Right renal cortex interstitium (tissue), 3 donors: Measurements from ENCODE around the gene POLRMT. TPM values are rescaled to one million over a fixed set of nuclear protein-coding genes. Genes with fewer than 3 reads are reported as not detected.
"Not testable (repeated sequence)": the region's sequence is repeated elsewhere in the genome, so short reads cannot be mapped to it uniquely, and the experiment has no call there.

Experiments used
- DNase-seq, 3 donors: peaks; one replicate each; pipeline ENCODE4 v3.0.0-alpha.2; 2013; ENCODE audit warnings: low read depth in 3 of 3, low spot score in 2 of 3
- polyA plus RNA-seq, 3 donors: library from polyadenylated mRNA; unstranded; fragments of 120-200 nt; gene quantifications; one replicate each; pipeline ENCODE4 v1.2.1, GENCODE V29; 2013; ENCODE audit not compliant: insufficient read length in 3 of 3

The POLRMT gene
- polyA plus RNA-seq, 3 donors: 55.5 to 58.1 (median 56.1) TPM

DNA sequence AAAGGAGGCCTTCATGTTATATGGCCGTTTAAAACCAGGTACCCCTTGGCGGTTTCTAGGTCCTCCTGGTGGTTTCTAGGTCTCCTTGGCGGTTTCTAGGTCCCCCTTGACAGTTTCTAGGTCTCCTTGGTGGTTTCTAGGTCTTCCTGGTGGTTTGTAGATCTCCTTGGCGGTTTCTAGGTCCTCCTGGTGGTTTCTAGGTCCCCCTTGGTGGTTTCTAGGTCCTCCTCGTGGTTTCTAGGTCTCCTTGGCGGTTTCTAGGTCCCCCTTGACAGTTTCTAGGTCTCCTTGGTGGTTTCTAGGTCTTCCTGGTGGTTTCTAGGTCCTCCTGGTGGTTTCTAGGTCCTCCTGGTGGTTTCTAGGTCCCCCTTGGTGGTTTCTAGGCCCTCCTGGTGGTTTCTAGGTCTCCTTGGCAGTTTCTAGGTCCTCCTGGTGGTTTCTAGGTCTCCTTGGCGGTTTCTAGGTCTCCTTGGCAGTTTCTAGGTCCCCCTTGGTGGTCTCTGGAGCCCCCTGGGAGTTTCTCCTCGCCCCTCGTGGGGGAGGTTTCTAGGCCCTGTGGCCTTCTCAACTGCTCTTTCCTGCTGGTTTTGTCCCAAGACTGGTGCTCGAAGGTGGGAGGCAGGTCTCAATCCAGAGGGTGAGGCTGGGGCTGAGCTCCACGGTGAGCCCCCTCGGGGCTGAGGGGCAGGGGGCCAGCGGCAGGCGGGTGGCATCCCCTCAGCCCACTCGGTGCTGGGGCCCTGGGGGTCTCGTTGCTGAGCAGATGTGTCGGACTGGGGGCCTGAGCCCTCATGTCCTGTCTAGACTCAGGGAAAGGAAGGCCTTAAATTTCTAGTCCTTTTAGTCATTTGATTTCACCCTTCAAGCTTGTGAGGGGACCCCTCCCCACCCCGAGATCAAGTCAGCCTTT lies 35.7 kb downstream of the POLRMT start:
- no peak for DNase-seq

DNA sequence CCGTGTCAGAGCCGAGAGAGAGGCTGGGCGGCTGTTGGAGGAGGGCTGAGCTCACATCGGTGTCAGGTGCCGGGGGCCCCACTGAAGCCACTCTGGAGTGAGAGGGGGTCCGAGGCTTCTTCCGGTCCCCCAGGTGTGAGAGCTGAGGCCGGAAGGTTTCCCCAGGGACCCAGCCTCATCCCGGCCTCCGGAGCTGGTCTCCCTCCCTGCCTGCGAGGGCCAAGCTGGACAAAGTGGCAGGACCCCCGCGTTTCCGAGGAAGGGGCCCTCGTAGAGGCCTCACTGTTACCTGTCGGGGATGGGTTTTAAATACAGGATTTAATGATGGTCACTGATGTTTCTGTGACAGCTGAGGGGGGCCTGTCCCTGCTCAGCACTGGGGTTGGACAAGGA lies 37.1 kb downstream of the POLRMT start:
- no peak for DNase-seq

DNA sequence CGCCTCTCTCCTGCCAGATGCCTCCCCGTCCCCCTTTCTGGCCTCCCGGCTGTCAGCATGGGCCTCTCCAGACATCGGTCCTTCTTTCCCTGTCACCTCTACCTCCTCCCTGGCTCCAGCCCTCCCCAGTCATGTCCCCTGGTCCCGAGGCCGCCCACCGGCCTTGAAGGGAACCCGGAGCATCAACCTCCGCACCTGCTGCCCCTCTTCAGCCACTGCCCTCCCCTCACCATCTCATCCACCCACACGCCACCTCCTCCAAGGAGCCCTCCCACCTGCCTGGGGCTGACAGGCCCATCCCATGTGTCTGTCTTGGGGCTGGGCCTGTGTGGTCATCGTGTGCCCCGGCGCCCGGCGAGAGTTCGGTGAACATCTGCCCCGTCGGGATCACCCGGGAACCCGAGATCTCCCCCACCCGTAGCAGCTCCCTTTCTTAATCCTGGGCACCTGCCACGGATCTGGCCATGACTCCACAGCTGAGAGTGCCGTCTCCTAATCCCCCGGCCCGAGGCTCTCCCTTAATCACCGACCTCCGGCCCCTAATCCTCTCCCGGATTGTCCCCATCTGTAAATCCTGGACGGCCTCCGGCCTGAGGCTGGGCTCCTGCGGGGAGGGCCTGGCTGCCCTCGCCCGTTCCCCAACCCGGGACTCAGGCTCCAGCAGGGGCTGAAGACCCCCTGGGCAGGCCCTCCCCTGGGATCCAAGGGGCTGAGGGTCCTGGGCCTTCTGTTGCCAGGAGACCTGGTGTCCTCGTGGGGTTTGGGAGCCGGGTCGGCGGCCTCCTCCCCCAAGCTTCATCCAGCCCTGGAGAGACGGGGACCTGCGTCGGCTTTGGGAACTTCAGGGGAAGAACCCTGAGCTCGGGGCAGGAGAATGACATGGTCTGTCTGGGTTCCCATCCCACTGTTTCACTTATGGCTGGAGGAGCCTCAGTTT lies 37.7 kb downstream of the POLRMT start:
- DNase-seq: no peak

DNA sequence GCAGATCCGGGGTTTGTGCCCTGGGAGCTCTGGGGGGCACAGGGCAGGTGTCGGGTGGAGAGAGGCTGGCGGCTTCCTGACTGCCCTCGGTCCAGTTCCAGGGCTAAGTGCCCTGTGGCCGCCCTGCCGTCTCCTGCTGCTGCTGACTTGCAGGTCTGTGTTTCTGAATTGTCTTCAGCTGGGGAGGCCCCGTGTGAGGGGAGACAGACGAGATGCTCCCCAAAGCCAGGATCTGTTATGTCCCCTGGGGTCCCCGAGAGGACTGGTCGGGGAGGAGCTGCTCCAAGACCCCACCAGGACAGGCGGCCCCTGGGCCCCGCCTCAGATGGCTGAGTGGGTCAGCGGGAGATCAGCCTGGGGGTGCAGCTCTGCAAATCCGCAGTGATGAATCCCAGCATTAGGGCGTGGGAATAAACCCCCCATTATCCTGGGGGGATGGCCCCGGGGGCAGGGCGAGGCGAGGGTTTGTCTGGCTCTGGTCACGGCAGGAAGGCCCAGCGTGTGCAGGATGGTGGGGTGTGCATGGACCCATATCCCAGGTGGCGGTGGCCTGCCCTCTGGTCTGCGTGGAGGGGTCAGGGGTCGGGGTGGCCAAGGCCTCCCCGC lies 39.0 kb downstream of the POLRMT start:
- DNase-seq: no peak

DNA sequence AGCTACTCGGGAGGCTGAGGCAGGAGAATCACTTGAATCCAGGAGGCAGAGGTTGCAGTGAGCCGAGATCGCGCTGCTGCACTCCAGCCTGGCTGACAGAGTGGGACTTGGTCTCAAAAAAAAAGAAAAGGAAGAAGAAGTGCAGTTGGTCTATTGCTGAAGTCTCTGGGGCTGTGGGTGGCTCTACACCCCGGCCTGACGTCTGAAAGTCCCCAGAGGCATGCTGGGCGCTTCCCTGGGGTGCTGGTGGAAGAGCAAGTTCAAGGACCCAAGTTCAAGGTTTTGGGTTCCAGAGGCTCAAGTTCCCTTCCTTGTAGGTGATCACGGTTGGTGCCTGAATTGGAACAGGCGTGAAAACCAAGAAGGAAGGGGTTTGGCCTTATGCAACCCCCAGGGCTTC lies 39.8 kb downstream of the POLRMT start:
- no peak for DNase-seq

DNA sequence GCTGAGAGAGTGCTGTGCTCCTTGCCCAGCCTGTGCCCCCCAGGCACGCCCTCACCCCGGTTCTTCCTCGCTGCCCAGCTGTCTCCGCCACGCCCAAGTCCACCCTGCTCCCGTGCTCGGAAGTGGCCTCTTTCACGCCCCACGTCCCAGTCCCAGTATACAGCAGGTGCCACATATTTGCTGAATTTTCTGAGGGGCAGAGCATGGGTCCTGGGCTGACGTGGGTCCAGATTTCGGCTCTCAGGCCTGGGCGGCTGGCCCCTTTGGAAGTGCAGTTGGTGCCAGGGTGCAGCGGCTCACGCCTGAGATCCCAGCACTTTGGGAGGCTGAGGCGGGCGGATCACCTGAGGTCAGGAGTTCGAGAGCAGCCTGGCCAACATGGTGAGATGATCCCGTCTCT lies 40.3 kb downstream of the POLRMT start:
- no peak for DNase-seq

DNA sequence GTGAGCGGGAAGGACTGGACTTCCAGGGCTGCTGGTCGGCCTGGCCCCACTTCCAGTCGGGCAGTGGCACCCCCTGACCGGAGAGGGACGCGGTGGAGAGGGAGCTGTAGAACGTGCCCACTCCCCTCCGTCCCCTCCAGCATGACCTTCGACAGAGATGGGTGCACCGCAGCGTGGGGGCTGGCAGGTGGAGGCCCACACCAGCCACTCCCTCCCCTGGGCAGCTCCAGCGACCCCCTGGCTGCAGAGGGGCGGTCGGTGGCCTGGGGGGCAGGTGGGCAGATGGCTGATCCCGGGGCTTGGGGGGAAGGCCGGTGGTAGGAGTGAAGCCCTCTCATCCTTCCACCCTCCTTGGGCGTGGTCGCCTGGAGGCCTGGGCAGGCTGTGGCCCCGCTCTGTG lies 41.2 kb downstream of the POLRMT start:
- no peak for DNase-seq

DNA sequence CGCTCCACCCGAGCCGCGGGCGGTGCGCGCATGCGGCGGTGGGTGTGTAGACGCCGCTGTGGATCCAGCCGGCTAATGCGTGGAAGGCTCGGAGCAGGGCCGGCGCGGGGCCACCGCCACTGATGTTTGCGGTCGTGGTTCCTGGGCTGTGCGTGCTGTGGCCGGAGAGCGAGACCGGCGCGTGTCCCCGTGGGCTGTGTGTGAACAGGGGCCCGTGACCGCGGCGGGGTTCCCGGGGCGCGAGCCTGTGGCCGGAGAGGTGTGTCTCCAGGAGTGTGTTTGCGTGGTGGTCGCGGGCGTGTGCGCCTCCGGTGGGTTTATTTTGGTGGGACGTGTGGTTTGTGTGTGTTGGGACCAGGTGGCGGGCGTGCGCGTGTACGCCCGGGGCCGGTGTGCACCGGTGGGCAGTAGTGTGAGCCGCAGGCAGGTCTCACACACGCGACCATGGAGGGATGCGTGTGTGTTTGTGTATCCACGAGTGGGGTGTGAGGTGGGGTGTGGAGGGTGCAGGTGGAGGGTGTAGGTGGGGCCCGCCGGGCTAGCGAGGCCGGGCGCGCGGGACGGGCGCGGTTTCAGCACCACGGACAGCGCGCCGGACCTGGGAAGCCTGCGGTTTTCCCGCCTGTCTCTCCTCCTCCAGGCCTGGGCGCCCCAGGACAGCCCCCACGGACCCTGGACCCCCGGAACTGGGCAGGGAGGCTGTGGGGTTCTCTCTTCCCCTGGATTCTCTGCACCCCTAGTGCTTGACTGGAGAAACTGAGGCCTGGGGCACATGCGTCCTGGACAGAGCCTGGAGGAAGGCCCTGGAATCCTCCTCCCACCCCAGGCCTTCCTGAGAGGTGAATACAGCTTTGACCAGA lies 42.0 kb downstream of the POLRMT start:
- no peak for DNase-seq

DNA sequence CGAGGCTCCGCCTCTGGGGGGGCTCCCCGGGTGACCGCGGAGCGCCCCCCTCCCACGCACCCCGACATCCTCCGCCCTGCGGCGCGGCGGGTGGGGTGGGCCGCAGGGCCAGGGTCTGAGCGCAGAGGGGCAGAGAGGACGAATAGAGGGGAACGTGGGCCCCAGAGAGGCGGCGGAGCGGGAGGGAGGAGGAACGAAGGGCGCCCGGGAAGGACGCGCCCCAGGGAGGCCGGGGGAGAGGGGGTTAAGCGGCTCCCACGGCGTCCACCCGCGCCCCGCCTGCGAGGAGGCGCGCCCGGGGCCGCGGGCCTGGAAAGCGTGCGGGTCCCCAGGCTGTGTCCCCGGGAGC lies 42.6 kb downstream of the POLRMT start:
- no peak for DNase-seq

DNA sequence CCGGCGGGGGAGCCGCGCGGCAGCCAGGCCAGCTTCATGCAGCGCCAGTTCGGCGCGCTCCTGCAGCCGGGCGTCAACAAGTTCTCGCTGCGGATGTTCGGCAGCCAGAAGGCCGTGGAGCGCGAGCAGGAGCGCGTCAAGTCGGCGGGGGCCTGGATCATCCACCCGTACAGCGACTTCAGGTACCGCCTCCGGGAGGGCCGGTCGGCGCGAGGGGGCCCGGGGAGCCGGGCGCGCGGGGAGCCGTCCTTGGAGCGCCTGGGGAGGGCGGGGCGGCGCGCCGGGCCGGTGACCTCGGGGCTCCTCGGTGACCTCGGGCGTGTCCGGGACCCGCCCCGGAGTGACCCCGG lies 43.0 kb downstream of the POLRMT start:
- no peak for DNase-seq

DNA sequence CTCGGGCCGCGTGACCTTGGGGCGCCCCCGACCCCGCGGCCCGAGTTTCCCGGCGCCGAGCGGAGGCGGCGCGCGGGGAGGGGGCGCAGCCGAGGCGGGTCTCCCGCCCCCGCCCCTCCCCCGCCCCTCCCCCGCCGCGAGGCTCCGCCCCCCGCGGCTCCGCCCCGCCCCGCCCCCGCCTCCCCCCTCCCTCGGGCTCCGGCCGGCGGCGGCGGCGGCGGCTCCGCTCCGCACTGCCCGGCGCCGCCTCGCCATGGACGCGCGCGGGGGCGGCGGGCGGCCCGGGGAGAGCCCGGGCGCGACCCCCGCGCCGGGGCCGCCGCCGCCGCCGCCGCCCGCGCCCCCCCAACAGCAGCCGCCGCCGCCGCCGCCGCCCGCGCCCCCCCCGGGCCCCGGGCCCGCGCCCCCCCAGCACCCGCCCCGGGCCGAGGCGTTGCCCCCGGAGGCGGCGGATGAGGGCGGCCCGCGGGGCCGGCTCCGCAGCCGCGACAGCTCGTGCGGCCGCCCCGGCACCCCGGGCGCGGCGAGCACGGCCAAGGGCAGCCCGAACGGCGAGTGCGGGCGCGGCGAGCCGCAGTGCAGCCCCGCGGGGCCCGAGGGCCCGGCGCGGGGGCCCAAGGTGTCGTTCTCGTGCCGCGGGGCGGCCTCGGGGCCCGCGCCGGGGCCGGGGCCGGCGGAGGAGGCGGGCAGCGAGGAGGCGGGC lies 43.5 kb downstream of the POLRMT start, which contains the start of gene HCN2:
Gene HCN2, plus strand, starts transcription at position 189 of the 703 bp plus-strand sequence. Its CDS starts 65 bp downstream, at position 254.
- DNase-seq: no peak

DNA sequence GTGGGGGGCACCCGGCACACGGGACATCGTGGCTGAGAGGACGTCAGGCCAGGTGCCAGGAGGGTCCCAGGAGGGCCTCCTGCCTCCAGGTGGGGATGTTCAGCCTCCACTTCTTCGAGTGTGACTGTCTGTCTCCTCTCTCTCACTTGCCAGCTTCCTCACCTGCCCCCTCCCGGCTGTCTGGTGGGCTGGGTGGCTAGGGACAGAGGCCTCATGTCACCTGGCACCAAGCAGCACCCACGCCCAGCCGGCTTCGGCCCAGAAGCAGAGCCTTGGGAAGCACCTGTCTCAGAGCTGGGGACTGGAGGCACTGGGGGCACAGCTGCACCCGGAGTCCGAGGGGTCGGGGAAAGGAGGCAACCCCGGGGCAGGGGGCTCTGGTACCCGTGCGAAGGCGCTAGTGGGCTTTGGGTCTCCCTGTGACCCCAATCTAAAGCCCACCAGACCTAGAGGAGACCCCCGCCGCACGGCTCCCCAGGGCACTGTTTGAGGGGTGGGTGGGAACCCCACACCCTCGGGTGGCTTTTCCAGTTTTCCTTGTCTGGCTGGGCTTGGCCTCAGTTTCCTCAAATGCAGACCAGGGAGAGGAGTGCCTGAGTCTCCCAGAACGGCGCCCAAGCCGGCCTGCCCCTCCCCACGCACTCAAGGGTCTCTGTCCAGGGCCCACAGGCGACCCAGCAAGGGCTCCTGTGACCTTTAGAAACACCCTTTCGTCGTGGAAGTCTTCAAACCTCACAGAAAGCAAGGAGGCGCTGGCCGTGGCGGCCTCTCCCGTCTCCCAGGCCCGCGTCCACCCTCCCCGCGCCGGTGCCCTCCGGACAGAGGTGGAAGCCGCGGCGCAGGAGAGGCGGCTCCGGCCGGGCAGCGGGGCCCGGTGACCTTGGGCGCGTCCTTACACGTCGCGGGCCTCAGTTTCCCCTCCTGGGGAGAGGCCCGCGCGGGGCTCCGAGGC lies 44.3 kb downstream of the POLRMT start:
- DNase-seq: no peak

DNA sequence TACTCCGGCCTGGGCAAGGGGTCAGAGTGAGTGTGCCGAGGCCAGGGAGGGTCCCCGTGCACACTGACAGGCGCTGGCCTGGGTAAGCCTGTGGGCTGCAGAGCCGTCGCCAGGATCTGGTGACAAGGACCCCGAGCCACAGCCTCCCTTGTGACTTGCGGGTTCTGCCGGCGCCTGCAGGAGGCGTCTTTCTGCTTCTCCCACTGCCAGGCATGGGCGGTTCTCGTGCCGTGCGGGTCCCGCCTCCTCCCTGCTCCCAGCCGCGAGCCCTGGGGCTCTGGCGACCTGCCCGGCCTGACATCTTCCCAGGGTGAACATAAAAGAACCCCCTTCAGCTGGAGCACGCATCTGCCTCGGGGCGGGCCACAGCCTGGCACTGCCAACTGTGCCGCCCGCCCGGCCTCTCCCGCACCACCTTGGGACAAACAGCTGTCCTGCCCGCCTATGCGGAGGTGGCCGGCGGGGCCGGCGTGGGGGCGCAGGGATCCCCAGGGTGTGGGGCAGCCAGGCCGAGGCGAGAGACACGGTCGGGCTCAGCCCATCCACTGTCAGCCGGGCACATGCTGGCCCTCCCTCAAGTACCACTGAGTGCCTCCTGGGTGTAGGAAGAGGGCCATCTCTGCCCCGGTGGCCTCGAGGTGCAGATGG lies 45.1 kb downstream of the POLRMT start:
- no peak for DNase-seq

DNA sequence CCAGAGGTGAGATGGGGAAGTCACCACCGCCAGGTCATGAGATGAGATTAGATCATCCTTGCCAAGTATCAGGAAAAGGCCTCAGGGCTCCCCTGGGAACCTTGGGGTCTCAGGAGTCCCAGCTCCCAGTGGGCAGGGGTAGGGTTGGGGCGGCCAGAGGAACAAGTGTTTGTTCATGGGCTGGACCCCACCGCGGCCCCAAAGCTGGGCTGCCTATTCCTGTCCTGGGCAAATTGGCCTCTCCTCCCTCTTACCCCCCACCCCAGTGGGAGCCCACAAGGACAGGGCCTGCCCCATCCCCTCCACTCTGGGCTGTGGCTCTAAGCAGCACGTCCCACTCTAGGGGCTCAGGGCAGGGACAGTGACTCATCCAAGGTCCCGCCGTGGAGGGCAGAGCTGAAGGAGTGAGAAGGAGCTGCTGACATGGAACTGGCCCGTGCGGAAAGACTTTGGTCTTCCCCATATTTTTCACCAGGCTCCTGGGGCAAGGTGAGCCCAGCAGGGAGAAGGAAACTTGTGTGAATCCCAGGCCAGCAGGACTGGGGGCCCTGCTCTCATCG lies 47.7 kb downstream of the POLRMT start:
- DNase-seq: no peak

DNA sequence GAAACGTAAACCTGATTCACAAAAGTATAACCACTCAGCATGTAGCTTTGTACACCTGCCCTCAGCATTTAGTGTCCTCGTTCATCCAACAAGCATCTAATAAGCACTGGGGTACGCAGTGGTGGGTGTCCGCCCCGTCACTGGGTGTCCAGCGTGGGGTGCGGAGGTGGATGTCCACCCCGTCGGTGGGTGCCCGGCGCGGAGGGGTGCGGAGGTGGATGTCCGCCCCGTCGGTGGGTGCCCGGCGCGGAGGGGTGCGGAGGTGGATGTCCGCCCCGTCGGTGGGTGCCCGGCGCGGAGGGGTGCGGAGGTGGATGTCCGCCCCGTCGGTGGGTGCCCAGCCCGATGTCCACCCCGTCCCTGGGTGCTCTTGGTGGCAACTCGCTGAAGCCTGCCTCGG lies 48.2 kb downstream of the POLRMT start:
- not testable (repeated sequence) for DNase-seq

DNA sequence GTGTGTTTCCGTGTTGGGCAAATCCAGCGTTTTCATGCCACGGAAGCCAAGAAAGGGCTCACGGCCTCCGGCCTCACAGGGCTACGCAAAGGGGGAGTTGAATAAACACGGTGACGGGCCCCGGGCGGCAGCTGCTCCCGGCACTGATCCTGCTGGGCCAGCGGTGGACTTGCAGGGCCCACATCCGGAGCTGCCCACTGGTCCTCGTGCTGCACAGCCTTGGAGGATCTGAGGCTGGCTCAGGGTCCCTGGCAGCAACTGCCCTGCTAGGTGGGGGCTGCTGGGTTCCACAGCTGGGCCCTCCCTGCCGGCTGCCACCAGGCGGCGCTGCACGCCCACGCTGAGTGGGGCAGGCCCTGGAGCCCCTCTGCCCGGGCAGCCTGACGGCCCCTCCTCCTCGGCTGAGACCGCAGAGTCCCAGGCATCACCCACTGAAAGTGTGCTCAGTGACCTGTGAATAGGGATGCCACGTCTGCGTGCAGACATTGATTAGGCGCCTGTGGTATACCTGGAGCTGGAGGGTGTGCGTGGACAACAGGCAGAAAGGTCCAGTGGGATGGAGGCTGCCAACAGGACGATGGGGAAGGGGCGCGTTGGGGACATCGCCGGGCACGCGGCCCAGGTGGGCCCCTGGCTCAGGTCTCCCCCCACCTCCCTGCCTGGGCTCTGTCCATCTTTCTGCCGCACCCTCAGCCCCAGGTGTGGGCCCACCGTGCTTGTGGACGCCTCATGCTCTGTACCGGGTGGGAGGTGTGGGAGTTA lies 48.9 kb downstream of the POLRMT start:
- no peak for DNase-seq

DNA sequence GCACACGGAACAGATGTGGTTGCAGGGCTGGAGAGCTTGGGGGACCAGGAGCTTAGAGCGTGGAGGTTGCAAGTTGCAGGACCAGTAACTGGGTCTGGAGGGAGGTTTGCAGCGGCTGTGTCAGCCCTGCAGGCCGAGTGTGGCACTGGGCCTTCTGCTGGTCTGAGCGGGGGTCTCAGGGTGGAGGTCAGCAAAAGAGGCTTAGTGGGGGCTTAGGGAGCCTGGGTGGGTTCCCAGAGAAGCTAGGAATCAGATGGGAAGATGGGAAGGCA lies 49.4 kb downstream of the POLRMT start:
- no peak for DNase-seq
